ENCODE measurements around the gene RNF26. TPM values are rescaled to one million over a fixed set of nuclear protein-coding genes. Genes with fewer than 3 reads are reported as not detected.
A peak's percentile ranks its signal among the peaks of the same experiment; 100 is the strongest.

Gene RNF26
- total RNA-seq, 1 donor from 2014 or later, result 16.3 TPM

- peak; percentile 19 for DNase-seq (ENCODE audit: low read depth)
Measured at GRCh38 chr11:119316016-119316728, 18.2 kb upstream of the RNF26 start.

- DNase-seq (ENCODE audit: low read depth), result no peak
Measured at GRCh38 chr11:119316729-119317591, 17.4 kb upstream of the RNF26 start, which contains the start of gene MCAM. TSS of gene MCAM (minus strand) at chr11:119317130. CDS start at chr11:119317101, 29 bp downstream.

DNA sequence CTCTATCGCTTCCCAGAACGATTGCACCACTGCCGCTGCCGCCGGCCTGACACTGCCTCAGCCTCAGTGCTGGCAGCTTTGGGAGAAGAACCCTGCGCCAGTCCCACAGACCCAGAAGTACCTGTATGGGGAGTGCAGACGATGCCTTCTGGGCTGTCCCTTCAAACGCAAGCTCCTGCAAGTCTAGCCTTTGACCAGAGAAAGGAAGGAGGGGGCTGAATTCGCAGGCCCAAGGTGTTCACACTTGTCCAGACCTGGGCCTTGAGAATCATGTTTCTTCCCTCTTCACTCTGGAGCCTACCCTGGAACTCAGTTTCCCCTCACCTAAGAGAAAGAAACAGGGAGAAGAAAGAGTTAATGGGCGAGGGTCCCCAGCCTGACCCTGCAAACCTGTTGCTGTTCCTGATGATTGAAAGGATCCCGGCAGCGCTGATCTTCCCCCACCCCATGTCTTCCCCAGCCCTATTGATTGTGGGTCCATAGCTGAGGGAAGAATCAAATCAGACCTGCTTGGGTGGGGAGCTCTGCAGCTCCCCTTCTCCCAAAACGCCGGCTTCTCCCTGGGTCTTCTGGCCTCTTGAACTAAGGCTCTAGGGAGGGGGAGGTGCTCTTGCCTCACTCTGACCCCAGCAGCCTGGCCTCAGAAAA, 16.6 kb upstream of the RNF26 start:
- DNase-seq (ENCODE audit: low read depth), result no peak

GRCh38 chr11:119318240-119319135, 15.8 kb upstream of the RNF26 start:
- peak; percentile 87 for DNase-seq (ENCODE audit: low read depth)

GRCh38 chr11:119319136-119319699, 15.1 kb upstream of the RNF26 start:
- DNase-seq (ENCODE audit: low read depth), result no peak

DNA sequence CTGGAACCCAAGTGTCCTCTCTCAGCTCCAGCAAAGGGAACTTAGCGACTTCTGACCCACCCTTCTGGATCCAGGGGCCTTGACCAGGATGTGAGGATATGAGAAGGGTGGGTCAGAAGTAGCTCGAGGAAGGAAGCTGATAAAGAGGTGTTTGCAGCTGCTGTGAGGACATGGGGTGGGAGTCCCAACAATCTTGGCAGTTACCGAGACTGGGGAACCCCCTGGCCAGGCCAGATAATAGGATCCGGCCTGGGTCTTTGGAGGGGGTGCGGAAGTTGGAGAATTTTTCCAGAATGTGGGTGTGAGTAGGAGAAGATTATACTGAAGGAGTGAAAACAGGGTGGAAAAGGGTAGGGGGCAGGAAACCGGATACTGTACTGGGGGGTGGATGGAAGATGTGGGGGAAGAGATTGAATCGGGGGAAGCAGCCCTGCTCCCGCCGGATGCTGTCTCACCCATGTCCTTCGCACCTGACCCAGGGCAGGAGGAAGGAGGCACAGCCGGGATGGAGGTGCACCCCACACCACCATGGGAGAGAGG, 14.6 kb upstream of the RNF26 start:
- DNase-seq (ENCODE audit: low read depth), result no peak

DNA sequence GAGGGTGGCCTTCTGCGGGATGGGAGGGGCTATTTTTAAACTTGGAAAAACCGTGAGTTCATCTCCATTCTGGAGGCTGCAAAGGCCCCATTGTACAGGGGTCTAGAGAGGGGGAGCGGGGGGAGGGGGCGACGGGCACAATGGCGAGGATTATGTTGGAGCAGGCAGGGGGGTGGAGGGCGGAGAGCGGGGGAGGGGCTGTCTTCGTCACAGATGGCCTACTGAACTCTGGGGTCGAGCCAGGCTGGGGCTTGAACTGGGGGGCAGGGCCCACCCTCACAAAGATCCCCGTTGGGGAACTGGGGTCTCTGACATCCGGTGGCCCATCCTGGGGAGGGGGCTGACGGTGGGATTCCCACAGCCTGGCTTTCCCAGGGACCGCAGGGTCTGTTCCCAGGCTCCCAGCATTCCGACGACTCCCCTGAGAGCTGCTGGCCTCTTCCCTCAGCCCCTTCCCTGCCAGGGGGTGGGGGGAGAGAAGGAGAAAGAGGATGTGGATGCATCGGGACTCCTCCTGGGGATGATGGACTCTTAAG, 14.0 kb upstream of the RNF26 start:
- DNase-seq (ENCODE audit: low read depth), result no peak

DNA sequence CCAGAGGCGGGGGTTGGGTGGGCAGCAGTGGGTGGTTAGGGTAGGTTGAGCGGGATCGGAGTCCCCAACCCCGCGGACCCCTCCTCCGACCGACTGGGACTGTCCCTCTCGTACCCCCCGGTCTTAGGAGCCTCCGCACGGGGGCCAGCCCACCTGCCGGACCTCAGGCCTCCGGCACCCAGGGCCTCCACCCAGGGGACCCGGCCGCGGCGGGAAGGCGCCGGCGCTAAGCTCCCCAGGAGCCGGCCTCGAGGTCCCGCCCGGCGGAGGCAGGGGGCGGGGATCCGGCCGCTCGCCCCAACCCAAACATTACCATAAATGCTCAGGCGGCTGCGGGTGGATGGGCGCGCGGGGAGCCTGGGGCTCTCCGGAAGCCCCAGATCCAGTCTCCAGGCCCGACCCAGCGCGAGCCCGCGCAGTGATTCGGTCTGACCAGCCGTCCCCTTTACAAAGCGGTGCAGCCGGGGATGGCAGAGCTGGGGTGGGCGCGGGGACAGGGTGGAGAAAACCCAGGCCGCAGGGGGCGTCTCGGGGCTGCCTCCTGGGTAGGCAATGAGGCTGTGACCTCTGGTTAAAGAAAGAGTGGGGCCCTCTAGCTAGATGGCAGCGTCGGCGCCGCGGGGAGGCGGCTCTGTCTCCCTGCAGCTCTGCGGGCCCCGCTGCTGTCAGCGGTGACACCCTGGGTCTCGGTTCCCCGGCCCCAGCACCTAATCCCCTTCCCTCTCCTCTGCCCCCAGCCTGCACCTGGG, 13.4 kb upstream of the RNF26 start:
- peak; percentile 26 for DNase-seq (ENCODE audit: low read depth)

DNA sequence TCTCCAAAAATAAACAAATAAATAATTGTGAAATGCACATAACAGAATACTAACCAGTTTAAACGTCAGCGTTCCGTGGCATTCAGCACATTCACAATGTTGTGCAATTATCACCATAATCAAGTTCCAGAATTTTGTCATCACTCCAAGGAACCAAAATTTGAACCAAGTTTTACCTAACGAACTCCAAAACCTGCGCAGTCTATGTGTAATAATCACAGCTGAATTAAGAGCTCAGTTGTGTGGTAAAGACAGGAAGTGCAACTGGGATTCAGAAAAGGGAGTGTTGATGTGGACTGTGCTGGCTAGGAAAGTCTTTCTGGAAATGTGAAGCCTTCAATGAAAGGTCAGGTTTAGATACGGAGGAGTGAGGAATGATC, 12.0 kb upstream of the RNF26 start:
- DNase-seq (ENCODE audit: low read depth), result no peak

GRCh38 chr11:119322921-119323531, 11.3 kb upstream of the RNF26 start:
- DNase-seq (ENCODE audit: low read depth), result no peak

DNA sequence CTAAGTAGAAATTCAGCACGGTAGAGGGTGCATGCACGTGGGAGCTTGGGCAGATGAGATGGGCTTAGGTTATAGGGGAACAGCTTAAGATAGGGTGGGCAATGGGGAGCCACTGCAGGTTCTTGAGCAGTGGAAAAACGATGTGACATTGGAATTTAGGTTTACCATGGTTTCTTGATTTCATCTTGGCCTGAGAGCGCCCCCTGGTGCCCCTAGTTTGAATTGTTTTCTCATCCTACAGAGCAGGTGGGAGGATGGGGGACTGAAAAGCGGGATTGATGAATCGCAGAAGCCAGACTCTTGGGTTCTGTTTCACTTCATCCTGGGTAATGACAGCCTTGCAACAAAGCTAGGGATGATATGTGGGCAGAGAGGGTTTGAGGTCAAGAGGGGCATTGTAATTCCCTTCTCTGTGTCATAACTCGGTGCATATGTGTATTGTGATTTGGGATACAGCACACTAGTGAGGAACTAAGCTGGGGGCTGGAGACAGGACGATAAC, 10.7 kb upstream of the RNF26 start:
- DNase-seq (ENCODE audit: low read depth), result peak; percentile 57

- DNase-seq (ENCODE audit: low read depth), result no peak
Measured at GRCh38 chr11:119324189-119324588, 10.1 kb upstream of the RNF26 start.

DNA sequence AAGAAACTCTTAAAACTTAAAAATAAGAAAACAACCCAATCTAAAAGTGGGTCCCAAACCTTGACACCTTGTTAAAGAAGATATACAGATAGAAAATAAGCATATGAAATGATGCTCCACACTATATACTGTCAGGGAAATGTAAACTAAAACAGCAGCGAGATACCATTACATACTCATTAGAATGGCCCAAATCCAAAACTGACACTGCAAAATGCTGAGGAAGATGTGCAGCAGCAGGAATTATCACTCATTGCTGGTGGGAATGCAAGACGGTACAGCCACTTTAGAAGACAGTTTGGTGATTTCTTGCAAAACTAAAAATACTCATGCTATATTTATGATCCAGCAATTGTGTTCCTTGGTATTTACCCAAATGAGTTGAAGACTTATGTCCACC, 5.0 kb upstream of the RNF26 start:
- no peak for DNase-seq (ENCODE audit: low read depth)

- DNase-seq (ENCODE audit: low read depth), result no peak
Measured at GRCh38 chr11:119330237-119330636, 4.1 kb upstream of the RNF26 start.

GRCh38 chr11:119332111-119332765, 2.1 kb upstream of the RNF26 start:
- no peak for DNase-seq (ENCODE audit: low read depth)

DNA sequence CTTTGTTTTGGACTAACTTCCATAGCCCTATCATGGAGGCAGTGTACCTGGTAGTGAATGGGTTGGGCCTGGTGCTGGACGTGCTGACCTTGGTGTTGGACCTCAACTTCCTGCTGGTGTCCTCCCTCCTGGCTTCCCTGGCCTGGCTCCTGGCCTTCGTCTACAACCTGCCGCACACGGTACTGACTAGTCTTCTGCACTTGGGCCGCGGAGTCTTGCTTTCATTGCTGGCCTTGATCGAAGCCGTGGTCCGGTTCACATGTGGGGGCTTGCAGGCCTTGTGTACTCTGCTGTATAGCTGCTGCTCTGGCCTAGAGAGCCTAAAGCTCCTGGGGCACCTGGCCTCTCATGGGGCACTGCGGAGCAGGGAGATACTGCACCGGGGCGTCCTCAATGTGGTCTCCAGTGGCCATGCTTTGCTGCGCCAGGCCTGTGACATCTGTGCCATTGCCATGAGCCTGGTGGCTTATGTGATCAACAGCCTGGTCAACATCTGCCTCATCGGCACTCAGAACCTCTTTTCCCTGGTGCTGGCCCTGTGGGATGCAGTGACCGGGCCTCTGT, 846 bp downstream of the RNF26 start:
- no peak for DNase-seq (ENCODE audit: low read depth)

DNA sequence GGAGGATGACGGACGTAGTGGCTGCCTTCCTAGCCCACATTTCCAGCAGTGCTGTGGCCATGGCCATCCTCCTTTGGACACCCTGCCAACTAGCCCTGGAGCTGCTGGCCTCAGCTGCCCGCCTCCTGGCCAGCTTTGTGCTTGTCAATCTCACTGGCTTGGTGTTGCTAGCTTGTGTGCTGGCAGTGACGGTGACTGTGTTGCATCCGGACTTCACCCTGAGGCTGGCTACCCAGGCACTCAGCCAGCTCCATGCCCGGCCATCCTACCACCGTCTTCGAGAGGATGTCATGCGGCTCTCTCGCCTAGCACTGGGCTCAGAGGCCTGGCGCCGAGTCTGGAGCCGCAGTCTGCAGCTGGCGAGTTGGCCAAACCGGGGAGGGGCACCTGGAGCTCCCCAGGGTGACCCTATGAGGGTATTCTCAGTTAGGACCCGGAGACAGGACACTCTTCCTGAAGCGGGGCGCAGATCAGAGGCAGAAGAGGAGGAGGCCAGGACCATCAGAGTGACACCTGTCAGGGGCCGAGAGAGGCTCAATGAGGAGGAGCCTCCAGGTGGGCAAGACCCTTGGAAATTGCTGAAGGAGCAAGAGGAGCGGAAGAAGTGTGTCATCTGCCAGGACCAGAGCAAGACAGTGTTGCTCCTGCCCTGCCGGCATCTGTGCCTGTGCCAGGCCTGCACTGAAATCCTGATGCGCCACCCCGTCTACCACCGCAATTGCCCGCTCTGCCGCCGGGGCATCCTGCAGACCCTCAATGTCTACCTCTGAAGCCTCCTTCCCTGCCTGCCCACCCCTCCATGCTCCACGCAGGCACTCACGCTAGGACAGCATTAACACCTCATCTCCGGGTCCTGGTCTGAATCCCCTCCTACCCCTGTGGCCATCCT, 1.6 kb downstream of the RNF26 start:
- DNase-seq (ENCODE audit: low read depth), result no peak

Data from renal cortical epithelial cell (primary cell).